ENCODE measurements around the gene PAIP2B.
A peak's percentile ranks its signal among the peaks of the same experiment; 100 is the strongest.

The PAIP2B gene

GRCh38 chr2:71223767-71224333, 3.1 kb downstream of the PAIP2B start:
- TF ChIP-seq TSHZ2 (CRISPR knock-in tag; IDR thresholded peaks at IDR 0.05) (no peak), TCF4 (CRISPR knock-in tag; IDR thresholded peaks at IDR 0.05; ENCODE audit: borderline replicate concordance) (peak; percentile 75; the same call in 1 of the 2 replicates), ZC3H10 (CRISPR knock-in tag; IDR thresholded peaks at IDR 0.05) (no peak)
- ATAC-seq, result 0 out of 3 replicates have a peak, but pooled peaks have one; percentile 9

- ATAC-seq, result no peak
- TF ChIP-seq CREB5 (CRISPR knock-in tag; IDR thresholded peaks at IDR 0.05; ENCODE audit: low read depth) (no peak), SNAI2 (CRISPR knock-in tag; IDR thresholded peaks at IDR 0.05) (no peak), CSRNP3 (CRISPR knock-in tag; IDR thresholded peaks at IDR 0.05) (no peak), ZFP30 (CRISPR knock-in tag; IDR thresholded peaks at IDR 0.05) (no peak), ZNF8 (CRISPR knock-in tag; IDR thresholded peaks at IDR 0.05) (no peak), ZFP3 (CRISPR knock-in tag; IDR thresholded peaks at IDR 0.05) (no peak), ZNF565 (CRISPR knock-in tag; conservative IDR thresholded peaks at IDR 0.05; ENCODE audit: low read depth) (no peak), RARB (CRISPR knock-in tag; IDR thresholded peaks at IDR 0.05) (no peak), GLIS3 (CRISPR knock-in tag; IDR thresholded peaks at IDR 0.05) (no peak), ISL1 (CRISPR knock-in tag; IDR thresholded peaks at IDR 0.05) (no peak), BACH2 (CRISPR knock-in tag; IDR thresholded peaks at IDR 0.05; ENCODE audit: borderline replicate concordance) (no peak), ZC3H10 (CRISPR knock-in tag; IDR thresholded peaks at IDR 0.05) (no peak), CSDC2 (CRISPR knock-in tag; IDR thresholded peaks at IDR 0.05) (no peak), ARNTL (CRISPR knock-in tag; IDR thresholded peaks at IDR 0.05; ENCODE audit: borderline replicate concordance, low read depth) (no peak), TOX (CRISPR knock-in tag; IDR thresholded peaks at IDR 0.05; ENCODE audit: borderline replicate concordance) (no peak), POU6F1 (CRISPR knock-in tag; IDR thresholded peaks at IDR 0.05; ENCODE audit: borderline replicate concordance, low read depth) (no peak), OSR1 (CRISPR knock-in tag; IDR thresholded peaks at IDR 0.05) (no peak), PPARA (CRISPR knock-in tag; IDR thresholded peaks at IDR 0.05; ENCODE audit: borderline replicate concordance) (no peak)
- TF ChIP-seq, protein P1, sequence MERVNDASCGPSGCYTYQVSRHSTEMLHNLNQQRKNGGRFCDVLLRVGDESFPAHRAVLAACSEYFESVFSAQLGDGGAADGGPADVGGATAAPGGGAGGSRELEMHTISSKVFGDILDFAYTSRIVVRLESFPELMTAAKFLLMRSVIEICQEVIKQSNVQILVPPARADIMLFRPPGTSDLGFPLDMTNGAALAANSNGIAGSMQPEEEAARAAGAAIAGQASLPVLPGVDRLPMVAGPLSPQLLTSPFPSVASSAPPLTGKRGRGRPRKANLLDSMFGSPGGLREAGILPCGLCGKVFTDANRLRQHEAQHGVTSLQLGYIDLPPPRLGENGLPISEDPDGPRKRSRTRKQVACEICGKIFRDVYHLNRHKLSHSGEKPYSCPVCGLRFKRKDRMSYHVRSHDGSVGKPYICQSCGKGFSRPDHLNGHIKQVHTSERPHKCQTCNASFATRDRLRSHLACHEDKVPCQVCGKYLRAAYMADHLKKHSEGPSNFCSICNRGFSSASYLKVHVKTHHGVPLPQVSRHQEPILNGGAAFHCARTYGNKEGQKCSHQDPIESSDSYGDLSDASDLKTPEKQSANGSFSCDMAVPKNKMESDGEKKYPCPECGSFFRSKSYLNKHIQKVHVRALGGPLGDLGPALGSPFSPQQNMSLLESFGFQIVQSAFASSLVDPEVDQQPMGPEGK (CRISPR knock-in tag; IDR thresholded peaks at IDR 0.05; ENCODE audit: borderline replicate concordance), result no peak
These were observed 6.2 kb downstream of the PAIP2B start for GRCh38 chr2:71220743-71221142.

- TF ChIP-seq SNAI2 (CRISPR knock-in tag; IDR thresholded peaks at IDR 0.05) (no peak), POU6F1 (CRISPR knock-in tag; IDR thresholded peaks at IDR 0.05; ENCODE audit: borderline replicate concordance, low read depth) (no peak), ZC3H10 (CRISPR knock-in tag; IDR thresholded peaks at IDR 0.05) (no peak), ZFP30 (CRISPR knock-in tag; IDR thresholded peaks at IDR 0.05) (no peak), PPARA (CRISPR knock-in tag; IDR thresholded peaks at IDR 0.05; ENCODE audit: borderline replicate concordance) (no peak), ESRRG (CRISPR knock-in tag; IDR thresholded peaks at IDR 0.05) (no peak), OSR1 (CRISPR knock-in tag; IDR thresholded peaks at IDR 0.05) (no peak)
- TF ChIP-seq, protein P1 (CRISPR knock-in tag; IDR thresholded peaks at IDR 0.05; ENCODE audit: borderline replicate concordance), result no peak
- ATAC-seq, result no peak
These were observed 10.4 kb downstream of the PAIP2B start for GRCh38 chr2:71216501-71216900.

Measured in SK-N-SH treated with all-trans-retinoic acid at 6 μM for 48 hours (cell line).